C4-2B (cell line): ENCODE measurements around the gene COG1.

Experiments used
- ZFX ChIP-seq: fragments of 450-650 bp; IDR thresholded peaks from 2 replicates; pipeline ENCODE4 v1.6.1; 2017
- TF ChIP-seq, protein P1 (sequence below): fragments of 450-650 bp; conservative IDR thresholded peaks from 2 replicates; pipeline ENCODE4 v1.5.1; 2017; ENCODE audit warnings: mild to moderate bottlenecking

DNA sequence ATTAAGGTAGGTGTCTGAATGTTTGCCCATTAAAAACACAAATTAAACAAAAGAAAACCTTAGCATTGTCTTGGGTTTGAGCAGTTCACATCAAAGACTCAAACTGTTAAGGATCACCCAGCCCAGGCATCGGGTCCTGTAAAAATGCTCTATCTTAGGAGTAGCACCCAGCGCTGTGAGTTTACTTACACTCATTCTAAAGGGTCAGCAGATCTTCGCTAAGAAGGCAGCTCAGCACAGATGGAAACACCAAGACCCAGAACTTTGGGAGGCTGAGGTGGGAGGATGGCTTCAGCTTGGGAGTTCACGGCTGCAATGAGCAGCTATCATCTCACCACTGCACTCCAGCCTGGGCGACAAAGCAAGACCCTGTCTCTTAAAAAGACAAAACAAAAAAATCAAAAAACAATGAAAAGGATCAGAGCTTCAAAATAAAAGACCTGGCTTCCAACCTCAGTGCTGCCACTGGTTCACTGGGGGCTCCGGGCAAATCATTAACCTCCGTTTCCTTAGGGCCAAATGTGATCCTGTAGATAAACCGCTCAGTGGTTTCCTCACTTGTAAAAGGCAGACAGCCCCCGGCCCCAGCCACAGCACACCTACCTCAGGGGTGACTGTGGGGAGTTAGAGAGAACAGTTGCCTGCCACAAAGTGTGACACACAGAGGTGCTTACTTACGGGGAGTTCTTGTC lies 11.1 kb downstream of the COG1 start:
- TF ChIP-seq, protein P1, sequence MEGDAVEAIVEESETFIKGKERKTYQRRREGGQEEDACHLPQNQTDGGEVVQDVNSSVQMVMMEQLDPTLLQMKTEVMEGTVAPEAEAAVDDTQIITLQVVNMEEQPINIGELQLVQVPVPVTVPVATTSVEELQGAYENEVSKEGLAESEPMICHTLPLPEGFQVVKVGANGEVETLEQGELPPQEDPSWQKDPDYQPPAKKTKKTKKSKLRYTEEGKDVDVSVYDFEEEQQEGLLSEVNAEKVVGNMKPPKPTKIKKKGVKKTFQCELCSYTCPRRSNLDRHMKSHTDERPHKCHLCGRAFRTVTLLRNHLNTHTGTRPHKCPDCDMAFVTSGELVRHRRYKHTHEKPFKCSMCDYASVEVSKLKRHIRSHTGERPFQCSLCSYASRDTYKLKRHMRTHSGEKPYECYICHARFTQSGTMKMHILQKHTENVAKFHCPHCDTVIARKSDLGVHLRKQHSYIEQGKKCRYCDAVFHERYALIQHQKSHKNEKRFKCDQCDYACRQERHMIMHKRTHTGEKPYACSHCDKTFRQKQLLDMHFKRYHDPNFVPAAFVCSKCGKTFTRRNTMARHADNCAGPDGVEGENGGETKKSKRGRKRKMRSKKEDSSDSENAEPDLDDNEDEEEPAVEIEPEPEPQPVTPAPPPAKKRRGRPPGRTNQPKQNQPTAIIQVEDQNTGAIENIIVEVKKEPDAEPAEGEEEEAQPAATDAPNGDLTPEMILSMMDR: no peak
- no peak for TF ChIP-seq ZFX
